Activated naive CD8-positive, alpha-beta T cell treated with anti-CD3 and anti-CD28 coated beads, Interleukin-2, amount 10 ng/mL, durations not matched to agents 7 days and 5 days (primary cell): ENCODE results near the gene MEAF6. TPM values are rescaled to one million over a fixed set of nuclear protein-coding genes. Genes with fewer than 3 reads are reported as not detected.

Experiments
- ATAC-seq: fragments of 150-1000 bp; cut with Tn5 transposase; one replicate; pipeline ENCODE4 v1.10.0; 2021; ENCODE audit warnings: low read depth, moderate library complexity
- POLR2A ChIA-PET: fragments of 350-600 bp; sonication (Branson Sonifier 250); formaldehyde crosslinking; loops from one replicate; lab custom pipeline; 2021; ENCODE audit warnings: antibody characterized with exemption; lab: Charles Lee
- DNase-seq: peaks from one replicate; pipeline ENCODE4 v3.0.0; 2021
- H3K27ac Mint-ChIP-seq: one replicate; pipeline ENCODE4 v1.8.0; 2022; ENCODE audit warnings: mild to moderate bottlenecking, mixed read lengths
- H3K27me3 Mint-ChIP-seq: one replicate; pipeline ENCODE4 v1.8.0; 2022; ENCODE audit warnings: mild to moderate bottlenecking, moderate library complexity, mixed read lengths
- H3K36me3 Mint-ChIP-seq: one replicate; pipeline ENCODE4 v1.8.0; 2021; ENCODE audit warnings: mild to moderate bottlenecking, mixed read lengths
- H3K4me1 Mint-ChIP-seq: one replicate; pipeline ENCODE4 v1.8.0; 2021; ENCODE audit warnings: mixed read lengths
- H3K4me3 Mint-ChIP-seq: one replicate; pipeline ENCODE4 v1.8.0; 2022; ENCODE audit warnings: mild to moderate bottlenecking, moderate library complexity, mixed read lengths
- H3K9me3 Mint-ChIP-seq: one replicate; pipeline ENCODE4 v1.8.0; 2021; ENCODE audit warnings: mixed read lengths
- microRNA-seq: library from miRNA; unstranded; fragments of <30 nt; microRNA quantifications from one replicate; pipeline ENCODE4 v1.2.0, GENCODE V29; 2022
- total RNA-seq, 2 experiments: library from RNA; stranded (reverse); gene quantifications; one replicate each; pipeline ENCODE4 v1.2.3, GENCODE V29; 2021

MEAF6 gene
- total RNA-seq, 2 experiments from 2014 or later: 73.8 to 80.6 TPM

- no peak for DNase-seq
- Mint-ChIP-seq H3K4me3 (no peak overlapping the region), H3K4me1 (peaks cover 16% of the 10 kb centered on the region), H3K27ac (peak overlapping the region; percentile 5), H3K9me3 (no peaks in the 10 kb centered on the region), H3K36me3 (no peaks in the 10 kb centered on the region), H3K27me3 (no peaks in the 10 kb centered on the region)
- POLR2A ChIA-PET: interaction anchor here (0.5 to 4.0 kb wide), 6 partner anchors 9 to 333 kb away, joined by 3 to 27 read pairs (median 4); no protein-coding TSS in a partner anchor
- ATAC-seq: no peak
Observed at GRCh38 chr1:37453647-37454046, 60.9 kb downstream of the MEAF6 start.

- no peak for DNase-seq
- Mint-ChIP-seq H3K4me1 (peaks cover 16% of the 10 kb centered on the region), H3K4me3 (no peak overlapping the region), H3K36me3 (no peaks in the 10 kb centered on the region), H3K27me3 (peaks cover 2% of the 10 kb centered on the region), H3K27ac (no peak overlapping the region), H3K9me3 (no peaks in the 10 kb centered on the region)
- POLR2A ChIA-PET: interaction anchor here (0.8 kb wide), 1 partner anchor 35 kb away, joined by 3 read pairs; no protein-coding TSS in a partner anchor
- ATAC-seq: no peak
Observed at GRCh38 chr1:37452416-37452815, 62.1 kb downstream of the MEAF6 start.

GRCh38 chr1:37449936-37450335 is 64.6 kb downstream of the MEAF6 start:
- Mint-ChIP-seq H3K27ac (peak overlapping the region; percentile 11), H3K4me3 (peak overlapping the region; percentile 25), H3K9me3 (no peaks in the 10 kb centered on the region), H3K27me3 (peaks cover 11% of the 10 kb centered on the region), H3K36me3 (no peaks in the 10 kb centered on the region), H3K4me1 (peaks cover 14% of the 10 kb centered on the region)
- POLR2A ChIA-PET: interaction anchor here (1.0 kb wide), 1 partner anchor 65 kb away, joined by 4 read pairs; the partner anchor contains the start of gene MEAF6
- peak; percentile 51 for ATAC-seq
- DNase-seq: no peak

- Mint-ChIP-seq H3K9me3 (no peaks in the 10 kb centered on the region), H3K27ac (no peak overlapping the region), H3K36me3 (no peaks in the 10 kb centered on the region), H3K4me1 (peaks cover 9% of the 10 kb centered on the region), H3K27me3 (peaks cover 11% of the 10 kb centered on the region), H3K4me3 (no peak overlapping the region)
- DNase-seq: no peak
- no peak for ATAC-seq
- POLR2A ChIA-PET: interaction anchor here (1.0 kb wide), 1 partner anchor 31 kb away, joined by 3 read pairs; no protein-coding TSS in a partner anchor
Observed at GRCh38 chr1:37448691-37449417, 65.7 kb downstream of the MEAF6 start.

GRCh38 chr1:37448185-37448584 is 66.4 kb downstream of the MEAF6 start:
- Mint-ChIP-seq H3K27me3 (peaks cover 11% of the 10 kb centered on the region), H3K4me3 (no peak overlapping the region), H3K4me1 (peaks cover 9% of the 10 kb centered on the region), H3K27ac (peak overlapping the region; percentile 27), H3K9me3 (no peaks in the 10 kb centered on the region), H3K36me3 (no peaks in the 10 kb centered on the region)
- POLR2A ChIA-PET: interaction anchor here (1.0 kb wide), 1 partner anchor 31 kb away, joined by 3 read pairs; no protein-coding TSS in a partner anchor
- ATAC-seq (no peak), DNase-seq (no peak)

GRCh38 chr1:37446874-37447273 is 67.7 kb downstream of the MEAF6 start:
- DNase-seq (no peak), ATAC-seq (no peak)
- POLR2A ChIA-PET: no interaction called here
- Mint-ChIP-seq H3K9me3 (no peaks in the 10 kb centered on the region), H3K27ac (no peak overlapping the region), H3K36me3 (no peaks in the 10 kb centered on the region), H3K4me3 (no peak overlapping the region), H3K27me3 (peaks cover 20% of the 10 kb centered on the region), H3K4me1 (peaks cover 9% of the 10 kb centered on the region)

- peaks cover 22% of the 10 kb centered on the region for H3K27me3 Mint-ChIP-seq
- no peak overlapping the region for H3K4me3 Mint-ChIP-seq
- no peaks in the 10 kb centered on the region for H3K9me3 Mint-ChIP-seq
- H3K4me1 Mint-ChIP-seq: no peaks in the 10 kb centered on the region
- no peak for ATAC-seq
- POLR2A ChIA-PET: no interaction called here
- no peaks in the 10 kb centered on the region for H3K36me3 Mint-ChIP-seq
- no peak overlapping the region for H3K27ac Mint-ChIP-seq
- DNase-seq: no peak
Observed at GRCh38 chr1:37442644-37443043, 71.9 kb downstream of the MEAF6 start.

Small RNAs within 50 kb of the gene (microRNA-seq; reads per million reads assigned to microRNA genes)
- not detected for gene MIR5581
- gene MIR6732: not detected

Other genes with a start within 250 kb of the MEAF6 start
- 10 to 100 TPM; 31.0 to 34.6 TPM for gene ZC3H12A, start 40.2 kb downstream of the MEAF6 start, total RNA-seq
- gene SNIP1, start 39.5 kb upstream of the MEAF6 start, total RNA-seq: 10 to 100 TPM; 29.3 to 32.3 TPM
- under 1 TPM in 1 of 2 experiments, not detected in 1; 0.11 TPM for gene DNALI1, start 42.2 kb upstream of the MEAF6 start, total RNA-seq
- gene GNL2, start 81.2 kb upstream of the MEAF6 start, total RNA-seq: 10 to 100 TPM; 45.2 to 46.9 TPM
- gene RSPO1, start 120.1 kb upstream of the MEAF6 start, total RNA-seq: not detected
- gene CDCA8, start 177.8 kb upstream of the MEAF6 start, total RNA-seq: 10 to 100 TPM; 64.7 to 67.0 TPM